Right ventricle myocardium superior (tissue), 1 donor: Measurements from ENCODE around the gene TLR9. TPM values are rescaled to one million over a fixed set of nuclear protein-coding genes. Genes with fewer than 3 reads are reported as not detected.
A peak's percentile ranks its signal among the peaks of the same experiment; 100 is the strongest.
"Not testable (repeated sequence)": the region's sequence is repeated elsewhere in the genome, so short reads cannot be mapped to it uniquely, and the experiment has no call there.

Experiments used
- ATAC-seq: fragments of 200-7000 bp; cut with Tn5 transposase; one replicate; pipeline ENCODE4 v1.9.1; 2020; ENCODE audit warnings: mild to moderate bottlenecking; ENCODE audit not compliant: poor library complexity
- DNase-seq: peaks from one replicate; pipeline ENCODE4 v3.0.0-alpha.2; 2020
- intact Hi-C: fragments of 100-400 bp; cut with DNase I; formaldehyde crosslinking; loops from one replicate; pipeline ENCODE4 v1.11.2; 2022
- long read RNA-seq: library from polyadenylated mRNA; unstranded; transcript quantifications from one replicate; pipeline ENCODE4 v2.0.0, GENCODE V29; 2021
- total RNA-seq: library from RNA; stranded (reverse); fragmentation: NEBNext Ultra II Directional; extraction: Animal tissue kit (Norgen Biotek cat#: 25700); gene quantifications from one replicate; pipeline ENCODE4 v1.2.1, GENCODE V29; 2021
- donor health status: DM: no; HTN: yes; CAD: no; lungs with severe emphysema.

Gene TLR9, protein sequence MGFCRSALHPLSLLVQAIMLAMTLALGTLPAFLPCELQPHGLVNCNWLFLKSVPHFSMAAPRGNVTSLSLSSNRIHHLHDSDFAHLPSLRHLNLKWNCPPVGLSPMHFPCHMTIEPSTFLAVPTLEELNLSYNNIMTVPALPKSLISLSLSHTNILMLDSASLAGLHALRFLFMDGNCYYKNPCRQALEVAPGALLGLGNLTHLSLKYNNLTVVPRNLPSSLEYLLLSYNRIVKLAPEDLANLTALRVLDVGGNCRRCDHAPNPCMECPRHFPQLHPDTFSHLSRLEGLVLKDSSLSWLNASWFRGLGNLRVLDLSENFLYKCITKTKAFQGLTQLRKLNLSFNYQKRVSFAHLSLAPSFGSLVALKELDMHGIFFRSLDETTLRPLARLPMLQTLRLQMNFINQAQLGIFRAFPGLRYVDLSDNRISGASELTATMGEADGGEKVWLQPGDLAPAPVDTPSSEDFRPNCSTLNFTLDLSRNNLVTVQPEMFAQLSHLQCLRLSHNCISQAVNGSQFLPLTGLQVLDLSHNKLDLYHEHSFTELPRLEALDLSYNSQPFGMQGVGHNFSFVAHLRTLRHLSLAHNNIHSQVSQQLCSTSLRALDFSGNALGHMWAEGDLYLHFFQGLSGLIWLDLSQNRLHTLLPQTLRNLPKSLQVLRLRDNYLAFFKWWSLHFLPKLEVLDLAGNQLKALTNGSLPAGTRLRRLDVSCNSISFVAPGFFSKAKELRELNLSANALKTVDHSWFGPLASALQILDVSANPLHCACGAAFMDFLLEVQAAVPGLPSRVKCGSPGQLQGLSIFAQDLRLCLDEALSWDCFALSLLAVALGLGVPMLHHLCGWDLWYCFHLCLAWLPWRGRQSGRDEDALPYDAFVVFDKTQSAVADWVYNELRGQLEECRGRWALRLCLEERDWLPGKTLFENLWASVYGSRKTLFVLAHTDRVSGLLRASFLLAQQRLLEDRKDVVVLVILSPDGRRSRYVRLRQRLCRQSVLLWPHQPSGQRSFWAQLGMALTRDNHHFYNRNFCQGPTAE
- 0.32 TPM for total RNA-seq
- long read RNA-seq, result 0 reads

DNA sequence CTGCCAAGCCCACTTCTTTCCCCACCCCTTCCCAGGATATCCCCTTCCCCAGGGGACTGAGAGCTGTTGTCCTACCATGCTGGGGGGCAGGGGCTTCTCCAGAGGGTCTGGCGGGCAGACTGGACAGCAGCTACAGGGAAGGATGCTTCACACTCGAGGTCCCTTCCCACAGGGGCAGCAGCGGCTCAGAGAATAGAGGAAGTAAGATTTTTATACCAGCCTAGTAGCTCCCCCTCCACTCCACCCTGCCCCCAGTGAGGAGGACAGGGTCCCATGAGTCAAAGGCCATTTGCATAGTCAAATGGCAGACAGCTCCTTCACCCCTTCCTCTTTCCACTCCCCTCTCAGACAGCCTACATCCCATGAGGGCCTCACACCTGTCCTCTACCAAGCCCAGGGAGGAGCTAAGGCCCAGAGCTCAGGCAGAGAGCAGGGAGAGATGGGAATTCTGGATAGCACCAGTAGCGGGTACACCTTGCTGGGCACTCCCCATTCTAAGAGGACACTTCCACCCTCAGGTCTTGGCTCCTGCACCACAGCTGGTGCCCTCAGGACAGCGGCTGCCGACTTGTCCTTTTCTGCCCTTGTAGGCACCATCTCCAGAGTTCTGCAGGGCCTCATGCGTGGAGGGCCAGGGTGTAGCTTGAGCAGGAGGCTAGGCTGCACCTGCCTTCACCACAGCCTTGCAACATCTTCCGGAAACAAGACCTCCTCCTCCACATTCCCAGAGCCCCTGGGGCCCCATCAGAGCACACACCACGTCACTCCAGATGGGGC is at the start of gene TLR9:
Gene TLR9, minus strand, starts transcription at position 194 of the 777 bp plus-strand sequence. Its CDS starts 116 bp downstream, at position 78.
- ATAC-seq, result no peak
- no peak for DNase-seq
- intact Hi-C loops, result loop anchor here (5.0 kb wide), 1 partner anchor 117 kb away; no protein-coding TSS in a partner anchor

DNA sequence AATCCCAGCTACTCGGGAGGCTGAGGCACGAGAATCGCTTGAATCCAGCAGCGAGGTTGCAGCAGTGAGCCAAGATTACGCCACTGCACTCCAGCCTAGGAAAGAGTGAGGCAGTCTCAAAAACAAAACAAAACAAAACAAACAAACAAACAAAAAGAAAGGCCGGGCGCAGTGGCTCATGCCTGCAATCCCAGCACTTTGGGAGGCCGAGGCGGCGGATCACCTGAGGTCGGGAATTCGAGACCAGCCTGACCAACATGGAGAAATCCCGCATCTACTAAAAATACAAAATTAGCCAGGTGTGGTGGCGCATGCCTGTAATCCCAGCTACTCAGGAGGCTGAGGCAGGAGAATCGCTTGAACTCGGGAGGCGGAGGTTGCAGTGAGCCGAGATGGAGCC is 49.3 kb upstream of the TLR9 start:
- not testable (repeated sequence) for DNase-seq, ATAC-seq
- intact Hi-C loops, result loop anchor here (5.0 kb wide), 1 partner anchor 37 kb away; the partner anchor contains the start of gene TWF2

DNA sequence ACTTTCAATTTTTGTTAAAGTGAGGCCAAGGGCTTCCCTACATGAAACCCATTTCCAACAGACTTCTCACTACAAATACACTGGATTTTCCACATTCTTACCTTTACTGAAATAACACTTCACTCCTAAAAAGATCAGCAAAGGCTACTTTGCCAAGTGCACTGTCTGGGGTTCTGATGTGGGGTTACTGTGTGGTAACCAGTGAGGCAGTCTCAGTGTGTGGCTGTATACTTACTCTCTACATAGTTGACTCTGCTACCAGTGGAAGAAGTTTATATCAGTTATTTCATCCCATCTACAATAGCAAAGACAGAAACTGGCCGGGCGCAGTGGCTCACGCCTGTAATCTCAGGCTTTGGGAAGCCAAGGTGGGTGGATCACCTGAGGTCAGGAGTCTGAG is 47.4 kb upstream of the TLR9 start:
- DNase-seq (no peak), ATAC-seq (no peak)
- intact Hi-C loops, result no loop called here

DNA sequence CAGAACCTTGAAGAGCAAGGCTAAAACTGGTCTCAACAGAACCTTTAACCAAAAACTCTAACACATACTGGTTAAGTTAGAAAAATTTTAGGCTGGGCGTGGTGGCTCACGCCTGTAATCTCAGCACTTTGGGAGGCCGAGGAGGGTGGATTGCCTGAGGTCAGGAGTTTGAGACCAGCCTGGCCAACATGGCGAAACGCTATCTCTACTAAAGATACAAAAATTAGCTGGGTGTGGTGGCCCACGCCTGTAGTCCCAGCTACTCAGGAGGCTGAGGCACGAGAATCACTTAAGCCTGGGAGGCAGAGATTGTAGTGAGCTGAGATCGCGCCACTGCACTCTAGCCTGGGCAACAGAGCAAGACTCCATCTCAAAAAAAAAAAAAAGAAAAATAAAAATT is 46.7 kb upstream of the TLR9 start:
- DNase-seq, intact Hi-C loops, ATAC-seq: not testable (repeated sequence)

DNA sequence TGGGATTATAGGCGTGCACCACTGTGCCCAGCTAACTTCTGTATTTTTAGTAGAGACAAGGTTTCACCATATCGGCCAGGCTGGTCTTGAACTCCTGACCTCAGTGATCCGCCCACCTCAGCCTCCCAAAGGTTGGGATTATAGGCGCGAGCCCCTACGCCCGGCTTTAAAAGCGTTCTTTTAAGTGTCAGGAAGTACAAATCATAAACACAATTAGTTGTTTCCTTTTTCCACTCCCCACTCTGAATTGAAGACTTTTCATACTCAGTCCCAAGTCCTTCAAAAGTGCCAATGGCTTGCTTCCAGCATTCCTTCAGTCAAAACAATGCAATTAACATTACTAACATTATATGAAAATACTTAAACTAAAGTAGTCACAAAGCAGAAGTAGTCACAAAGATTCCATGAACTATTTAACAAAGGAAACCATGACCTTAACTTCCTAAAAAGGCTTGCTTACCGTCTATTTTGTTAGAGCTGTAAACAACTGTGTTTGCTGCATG is 44.9 kb upstream of the TLR9 start:
- DNase-seq (no peak), ATAC-seq (no peak)
- intact Hi-C loops, result no loop called here

DNA sequence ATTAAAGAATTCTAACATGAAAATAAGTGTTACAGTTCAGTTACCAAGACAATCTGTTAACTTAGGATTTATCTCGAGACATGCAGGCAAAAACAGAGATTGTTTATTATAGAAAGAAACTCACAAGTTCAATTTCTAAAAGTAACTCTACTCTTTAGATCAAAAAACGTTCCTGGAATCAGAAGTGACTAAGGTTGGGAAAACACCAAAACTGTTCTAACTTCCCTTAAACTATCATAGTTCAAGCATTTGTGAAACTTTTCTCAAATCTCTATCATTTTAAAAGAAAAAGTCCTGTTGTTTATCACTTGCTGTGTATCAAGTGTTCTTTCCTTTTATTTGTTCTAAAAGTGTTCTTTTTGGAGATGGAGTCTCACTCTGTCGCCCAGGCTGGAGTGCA is 44.3 kb upstream of the TLR9 start:
- ATAC-seq, result no peak
- intact Hi-C loops, result no loop called here
- DNase-seq, result no peak

DNA sequence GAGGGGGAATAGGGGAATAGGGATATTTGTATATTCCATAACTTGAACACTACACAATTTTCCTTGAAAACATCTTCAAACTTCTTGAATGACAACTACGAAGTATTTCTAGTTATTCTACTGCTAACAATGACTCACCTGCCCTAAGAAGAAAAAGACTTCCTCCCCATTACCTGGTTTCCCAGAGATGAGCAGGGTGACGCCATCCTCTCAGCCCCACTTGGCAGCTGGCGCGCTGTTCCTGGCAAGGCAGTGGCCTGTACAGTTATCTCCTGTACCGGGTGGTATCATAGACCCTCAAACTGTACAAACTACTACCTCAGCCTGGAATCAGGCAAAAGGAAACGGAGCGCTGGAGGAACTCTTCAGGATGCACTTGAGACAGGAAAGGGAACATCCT is 42.6 kb upstream of the TLR9 start:
- intact Hi-C loops, result no loop called here
- DNase-seq, result no peak
- no peak for ATAC-seq

DNA sequence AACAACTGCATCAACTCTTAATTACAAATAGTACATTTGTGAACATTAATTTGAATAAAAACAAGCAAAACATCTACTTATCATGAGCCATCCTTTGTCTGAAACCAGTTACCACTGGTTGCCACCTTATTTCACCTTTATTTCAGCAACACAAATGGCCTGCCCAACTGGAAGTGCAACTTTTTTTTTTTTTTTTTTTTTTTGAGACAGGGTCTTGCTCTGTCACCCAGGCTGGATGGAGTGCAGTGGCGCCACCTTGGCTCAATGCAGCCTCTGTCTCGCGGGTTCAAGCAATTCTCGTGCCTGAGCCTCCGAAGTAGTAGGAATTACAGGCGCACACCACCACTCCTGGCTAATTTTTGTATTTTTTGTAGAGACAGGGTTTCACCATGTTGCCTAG is 39.9 kb upstream of the TLR9 start:
- intact Hi-C loops, result no loop called here
- no peak for ATAC-seq
- no peak for DNase-seq

DNA sequence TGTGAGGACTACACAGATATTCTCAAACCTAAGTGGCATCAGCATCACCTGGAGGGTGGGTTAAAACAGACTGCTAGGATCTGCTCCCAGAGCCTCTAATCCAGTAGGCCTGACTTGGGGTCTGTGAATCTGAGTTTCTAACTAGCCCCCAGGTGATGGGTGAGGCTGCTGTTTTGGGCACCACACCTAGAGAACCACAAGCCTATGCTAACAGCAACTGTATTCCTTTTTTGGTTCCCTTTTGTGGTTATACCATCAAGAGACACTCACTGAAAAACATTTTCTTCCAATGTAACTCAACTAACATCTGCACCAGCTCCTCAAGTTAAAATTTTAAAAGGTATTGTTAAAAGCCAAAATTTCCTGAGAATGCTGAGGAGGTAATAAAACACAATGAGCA is 37.0 kb upstream of the TLR9 start:
- DNase-seq (no peak), ATAC-seq (no peak)
- intact Hi-C loops, result no loop called here

DNA sequence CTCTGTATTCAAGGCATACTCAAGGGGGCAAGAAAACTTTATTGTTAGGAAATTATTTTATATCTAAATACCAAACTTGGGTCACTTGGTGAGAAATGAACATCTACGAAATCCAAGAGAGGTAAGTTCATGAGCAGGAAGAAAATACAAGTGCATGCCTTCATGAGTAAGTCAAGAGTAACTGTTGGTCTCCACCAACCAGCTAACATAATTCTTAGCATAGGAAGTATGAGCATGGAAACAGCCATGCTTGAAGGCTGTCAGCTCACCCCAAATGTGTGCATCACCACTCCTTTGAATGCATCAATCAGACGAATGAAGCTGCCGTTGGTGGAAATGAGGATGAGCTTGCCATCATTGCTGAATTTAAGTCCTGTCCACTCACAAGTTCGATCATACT is 34.0 kb upstream of the TLR9 start:
- intact Hi-C loops, result no loop called here
- DNase-seq, result no peak
- ATAC-seq, result no peak

DNA sequence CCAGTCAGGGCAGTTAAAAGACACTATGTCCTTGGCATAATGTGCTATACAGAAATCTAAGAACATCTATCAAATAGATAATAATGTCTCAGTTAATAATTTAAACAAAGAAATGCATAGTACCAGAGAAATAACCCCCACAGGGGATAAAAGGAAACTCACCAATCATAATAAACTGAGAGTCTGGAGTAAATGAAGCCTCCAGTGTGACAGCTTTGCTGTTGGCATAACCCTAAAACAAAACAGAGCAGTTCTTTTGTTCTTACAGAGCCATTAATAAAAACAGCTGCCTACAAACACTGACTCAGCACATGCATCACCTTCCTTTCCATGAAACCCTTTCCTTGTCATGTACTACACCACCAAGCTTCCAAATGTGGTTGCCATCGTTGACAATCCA is 33.6 kb upstream of the TLR9 start:
- intact Hi-C loops, result no loop called here
- ATAC-seq, result no peak
- no peak for DNase-seq

DNA sequence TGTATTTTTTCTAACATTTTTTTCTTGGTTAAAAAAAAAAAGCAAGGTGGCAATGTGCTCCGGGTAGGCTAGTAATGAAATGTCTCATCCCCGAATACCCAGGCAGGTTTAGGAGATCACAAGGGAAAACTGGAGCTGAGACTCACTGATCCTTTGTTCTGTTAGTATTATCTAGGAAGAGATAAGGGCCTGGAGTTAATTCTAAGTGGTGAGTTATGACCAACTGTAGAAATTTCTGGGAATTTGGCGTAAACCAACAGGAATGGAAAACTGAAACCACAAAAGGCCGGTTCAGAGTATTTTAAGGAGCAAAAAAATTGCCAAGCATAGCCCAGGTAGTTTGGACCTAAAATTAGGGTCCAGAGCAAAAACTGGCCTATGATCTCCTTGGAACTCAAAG is 32.5 kb upstream of the TLR9 start:
- intact Hi-C loops, result no loop called here
- DNase-seq (no peak), ATAC-seq (no peak)

DNA sequence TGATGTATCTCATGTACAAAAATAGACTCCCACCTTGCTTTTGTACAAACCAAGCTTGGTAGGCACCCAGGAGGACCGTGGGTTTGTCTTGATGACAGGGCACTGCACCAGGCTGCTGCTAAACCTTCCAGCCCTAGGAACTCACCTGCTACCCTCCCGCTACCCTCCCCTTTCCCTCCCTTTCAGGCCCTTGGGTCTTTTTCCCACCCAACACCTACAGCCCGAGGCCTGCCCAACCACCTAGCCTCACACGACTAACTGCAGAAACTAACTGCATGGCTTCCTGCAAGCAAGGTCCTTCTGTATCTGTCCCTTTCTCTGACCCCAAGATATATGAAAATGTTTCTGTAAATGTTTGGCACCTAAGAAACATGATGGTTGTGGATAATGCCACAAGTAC is 31.2 kb upstream of the TLR9 start:
- intact Hi-C loops, result no loop called here
- DNase-seq, result no peak

DNA sequence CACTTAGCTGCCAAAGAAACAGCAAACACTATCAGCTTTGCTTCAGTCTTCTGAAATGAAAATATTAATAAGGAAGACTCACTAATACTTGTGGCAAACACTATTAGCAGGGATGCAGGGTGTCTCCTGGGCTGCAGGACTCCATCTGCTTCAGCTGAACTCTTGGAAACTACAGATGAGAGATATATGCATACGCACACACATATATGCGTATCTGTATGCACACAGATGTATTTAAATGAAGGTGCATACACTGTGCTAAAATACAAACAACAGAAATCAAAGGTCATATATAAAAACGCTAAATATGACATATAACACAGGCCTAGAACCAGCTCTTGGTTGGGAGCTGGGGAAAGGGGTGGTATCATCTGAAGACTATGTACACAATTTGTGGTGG is 30.7 kb upstream of the TLR9 start:
- DNase-seq (no peak), ATAC-seq (no peak)
- intact Hi-C loops, result no loop called here

More for the DNA sequence above, 31.2 kb upstream of the TLR9 start:
- no peak for ATAC-seq

DNA sequence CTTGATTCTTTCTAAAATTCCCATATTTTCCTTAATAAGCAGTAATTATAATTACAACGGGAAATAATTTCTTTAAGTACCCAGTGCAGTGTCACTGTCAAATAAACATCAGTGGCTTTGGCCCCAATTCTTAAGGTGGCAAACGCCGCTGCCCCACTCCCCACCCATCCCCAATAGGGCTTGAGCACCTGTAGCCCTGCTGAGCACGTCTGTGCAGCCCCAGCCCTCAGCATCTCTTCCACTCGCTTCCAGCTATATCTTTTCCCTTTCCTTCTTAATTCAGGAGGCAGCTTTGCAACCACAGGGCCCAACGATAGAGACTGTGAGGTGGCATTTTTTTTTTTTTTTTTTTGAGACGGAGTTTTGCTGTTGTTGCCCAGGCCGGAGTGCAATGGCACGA is 29.2 kb upstream of the TLR9 start:
- ATAC-seq (no peak), DNase-seq (no peak)

DNA sequence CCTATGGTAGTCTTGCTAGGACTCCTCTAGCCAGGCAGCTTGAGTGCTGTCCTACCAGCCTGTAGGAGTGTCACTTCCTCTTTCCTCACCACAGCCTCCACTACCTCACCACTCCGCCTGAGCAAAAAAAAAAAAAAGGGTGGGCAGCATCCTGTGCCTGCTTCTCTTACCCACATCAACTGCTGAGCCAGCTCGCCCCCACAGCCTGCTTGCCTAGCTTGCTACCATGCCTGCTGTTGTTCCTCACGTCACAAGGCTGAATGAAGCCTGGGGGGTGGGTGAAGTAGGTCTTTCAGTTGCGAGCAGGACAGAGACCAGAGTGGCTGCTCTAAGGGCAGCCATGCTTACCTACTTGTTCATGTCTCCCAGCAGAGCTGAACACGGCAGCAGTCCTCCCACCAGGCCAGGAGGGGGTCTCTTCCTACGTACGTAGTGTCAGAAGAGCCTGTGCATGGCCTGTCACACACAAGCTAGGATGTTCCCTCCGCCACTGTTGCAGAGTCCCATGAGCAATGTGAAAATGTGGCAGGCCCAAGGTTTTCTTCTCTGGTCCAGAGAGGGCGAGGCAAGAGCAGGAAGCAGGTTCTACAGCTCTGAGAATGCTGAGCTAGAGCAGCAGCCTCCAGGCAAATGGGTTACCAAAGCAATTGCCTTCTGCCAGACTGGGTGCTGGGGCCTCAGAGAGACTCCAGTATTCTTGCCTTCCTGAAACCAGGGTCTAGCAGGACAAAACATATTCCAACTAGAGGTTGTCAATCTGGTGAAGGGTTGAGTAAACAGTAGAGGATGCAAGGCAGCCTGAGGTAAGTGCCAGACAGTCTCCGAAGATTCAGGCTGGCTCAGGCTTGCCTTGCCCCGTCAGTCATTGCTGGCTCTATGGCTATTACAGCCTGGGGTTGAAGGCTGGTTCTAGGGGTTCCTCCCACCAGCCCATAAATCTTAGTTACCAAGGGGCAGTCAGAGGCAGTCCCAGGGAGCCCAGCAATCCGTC is 28.2 kb upstream of the TLR9 start:
- ATAC-seq (peak; percentile 54), DNase-seq (peak; percentile 69)
- intact Hi-C loops, result no loop called here

More for the DNA sequence above, 29.2 kb upstream of the TLR9 start:
- intact Hi-C loops, result no loop called here

DNA sequence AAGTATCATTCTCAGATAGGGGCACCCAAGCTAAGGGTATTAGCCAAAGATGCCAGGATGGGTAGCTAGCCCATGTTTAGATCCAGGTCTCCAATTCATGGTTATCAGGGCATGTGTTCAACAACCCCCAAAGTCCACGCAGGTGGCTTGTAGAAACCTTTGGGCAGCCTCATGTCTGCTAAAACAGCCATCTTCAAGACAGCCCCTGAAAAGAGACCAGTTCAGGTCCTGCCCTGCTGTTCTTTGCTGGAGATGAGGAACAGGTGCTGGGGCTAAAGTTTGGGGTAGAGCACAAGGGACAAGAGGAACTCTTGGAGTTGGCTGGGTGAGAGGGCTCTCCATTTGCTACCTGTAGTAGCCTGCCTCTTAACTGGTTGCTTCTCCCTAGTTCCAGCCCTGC is 24.7 kb upstream of the TLR9 start:
- intact Hi-C loops, result no loop called here
- DNase-seq, result no peak
- no peak for ATAC-seq
